ENCODE data around the gene POLD4. TPM values are rescaled to one million over a fixed set of nuclear protein-coding genes. Genes with fewer than 3 reads are reported as not detected.
A peak's percentile ranks its signal among the peaks of the same experiment; 100 is the strongest.

The POLD4 gene
- total RNA-seq, 1 donor from 2014 or later: 3.7 TPM

DNA sequence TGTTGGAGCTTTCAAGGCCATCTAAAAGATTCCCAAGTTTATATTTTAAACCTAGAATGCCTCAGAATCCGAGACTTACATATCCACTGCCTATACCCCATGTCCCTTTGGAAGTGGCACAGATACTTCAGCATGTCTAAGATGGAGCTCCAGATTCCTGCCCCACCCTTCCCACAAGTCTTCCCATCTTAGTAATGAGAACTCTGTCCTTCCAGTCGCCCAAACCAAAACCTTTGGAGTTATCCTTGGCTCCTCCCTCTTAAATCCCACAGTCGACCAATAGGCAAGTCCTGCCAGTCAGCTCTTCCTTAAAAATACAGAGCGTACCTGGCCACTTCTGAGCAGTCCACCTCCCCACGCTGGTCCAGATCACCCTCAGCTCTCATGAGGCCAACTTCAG lies 4.3 kb downstream of the POLD4 start:
- peaks cover 16% of the 10 kb centered on the region for H3K4me1 Mint-ChIP-seq
- no peak for DNase-seq (ENCODE audit: low read depth, low spot score)
- no peaks in the 10 kb centered on the region for H3K27me3 Mint-ChIP-seq (ENCODE audit: low read depth)
- no peak overlapping the region for H3K27ac Mint-ChIP-seq (ENCODE audit: unreplicated experiment)
- no peak overlapping the region for H3K4me3 Mint-ChIP-seq
- no peak for TF ChIP-seq CTCF (conservative IDR thresholded peaks at IDR 0.05)
- no peaks in the 10 kb centered on the region for H3K36me3 Mint-ChIP-seq (ENCODE audit: low read depth)
- H3K9me3 Mint-ChIP-seq: no peaks in the 10 kb centered on the region

GRCh38 chr11:67347964-67348749 lies 5.2 kb downstream of the POLD4 start:
- H3K27me3 Mint-ChIP-seq (ENCODE audit: low read depth): no peaks in the 10 kb centered on the region
- TF ChIP-seq CTCF (conservative IDR thresholded peaks at IDR 0.05): no peak
- H3K9me3 Mint-ChIP-seq: no peaks in the 10 kb centered on the region
- peaks cover 9% of the 10 kb centered on the region for H3K4me1 Mint-ChIP-seq
- no peak overlapping the region for H3K27ac Mint-ChIP-seq (ENCODE audit: unreplicated experiment)
- no peaks in the 10 kb centered on the region for H3K36me3 Mint-ChIP-seq (ENCODE audit: low read depth)
- no peak for DNase-seq (ENCODE audit: low read depth, low spot score)
- H3K4me3 Mint-ChIP-seq: no peak overlapping the region

DNA sequence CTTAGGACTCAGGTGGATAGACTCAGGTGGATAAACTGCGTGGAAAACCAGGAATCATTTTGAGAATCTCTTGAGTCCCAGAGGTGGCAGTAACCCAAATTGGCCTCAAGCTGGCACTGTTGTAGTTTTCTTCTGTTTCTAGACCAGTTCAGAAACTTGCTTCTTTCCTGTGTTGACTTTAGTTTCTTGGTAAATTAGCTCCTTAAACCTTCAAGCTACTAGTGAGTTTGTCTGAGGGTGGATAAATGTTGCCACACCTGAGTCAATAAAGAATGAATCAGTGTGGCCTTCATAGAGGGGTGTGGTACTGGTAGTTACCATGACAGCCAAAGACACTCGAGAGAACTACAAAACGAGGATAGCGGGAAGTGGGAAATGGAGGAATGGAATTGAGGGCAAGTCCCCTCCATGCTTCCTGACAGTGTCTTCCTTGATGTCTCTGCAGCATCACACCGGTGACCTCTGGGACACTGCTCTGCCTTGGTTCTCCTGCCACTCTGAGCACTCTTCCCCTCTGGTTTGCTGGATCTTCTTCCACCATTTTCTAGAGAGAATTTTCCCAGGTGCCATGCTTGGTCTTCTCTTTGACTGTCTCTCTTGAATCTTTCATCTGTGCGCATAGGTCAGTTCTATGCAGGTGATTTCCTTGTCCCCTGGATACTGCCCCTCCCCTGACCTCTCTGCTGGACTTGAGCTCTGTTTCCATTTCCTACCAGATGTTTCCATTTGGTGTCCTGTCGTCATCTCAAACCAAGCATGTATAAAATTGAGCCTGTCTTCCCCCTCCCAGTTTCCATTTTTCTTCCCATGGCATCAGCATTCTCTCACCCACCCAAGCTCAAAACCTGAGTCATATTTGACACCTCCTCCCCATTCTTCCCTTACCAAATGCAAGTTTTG lies 7.2 kb downstream of the POLD4 start:
- no peak for DNase-seq (ENCODE audit: low read depth, low spot score)
- Mint-ChIP-seq H3K9me3 (no peaks in the 10 kb centered on the region), H3K4me3 (no peak overlapping the region), H3K36me3 (ENCODE audit: low read depth) (no peaks in the 10 kb centered on the region), H3K27ac (ENCODE audit: unreplicated experiment) (no peak overlapping the region), H3K27me3 (ENCODE audit: low read depth) (no peaks in the 10 kb centered on the region), H3K4me1 (peaks cover under 1% of the 10 kb centered on the region)
- peak; percentile 67 for TF ChIP-seq CTCF (conservative IDR thresholded peaks at IDR 0.05)

- Mint-ChIP-seq H3K4me1 (no peaks in the 10 kb centered on the region), H3K36me3 (ENCODE audit: low read depth) (no peaks in the 10 kb centered on the region)
- no peak for TF ChIP-seq CTCF (conservative IDR thresholded peaks at IDR 0.05)
These were observed 8.0 kb downstream of the POLD4 start for GRCh38 chr11:67345247-67345919.

GRCh38 chr11:67344264-67344663 lies 9.1 kb downstream of the POLD4 start:
- H3K27me3 Mint-ChIP-seq (ENCODE audit: low read depth): no peaks in the 10 kb centered on the region
- no peak for DNase-seq (ENCODE audit: low read depth, low spot score)
- H3K9me3 Mint-ChIP-seq: no peaks in the 10 kb centered on the region
- no peak overlapping the region for H3K4me3 Mint-ChIP-seq
- no peak overlapping the region for H3K27ac Mint-ChIP-seq (ENCODE audit: unreplicated experiment)
- no peaks in the 10 kb centered on the region for H3K4me1 Mint-ChIP-seq
- H3K36me3 Mint-ChIP-seq (ENCODE audit: low read depth): no peaks in the 10 kb centered on the region
- TF ChIP-seq CTCF (conservative IDR thresholded peaks at IDR 0.05): no peak

More at GRCh38 chr11:67345247-67345919, 8.0 kb downstream of the POLD4 start:
- Mint-ChIP-seq H3K27me3 (ENCODE audit: low read depth) (no peaks in the 10 kb centered on the region), H3K9me3 (no peaks in the 10 kb centered on the region), H3K4me3 (no peak overlapping the region), H3K27ac (ENCODE audit: unreplicated experiment) (no peak overlapping the region)
- DNase-seq (ENCODE audit: low read depth, low spot score): no peak
